Measurements from ENCODE around the gene ARHGAP31.

The ARHGAP31 gene

GRCh38 chr3:119437691-119438258, 143.6 kb downstream of the ARHGAP31 start:
- DNase-seq (ENCODE audit: low read depth, low spot score) = no peak

GRCh38 chr3:119443179-119443578, 149.0 kb downstream of the ARHGAP31 start:
- no peak for DNase-seq (ENCODE audit: low read depth, low spot score)

- DNase-seq (ENCODE audit: low read depth, low spot score) = no peak
These were observed 150.4 kb downstream of the ARHGAP31 start for GRCh38 chr3:119444590-119444989.

- DNase-seq (ENCODE audit: low read depth, low spot score) = no peak
These were observed 159.6 kb downstream of the ARHGAP31 start for GRCh38 chr3:119453822-119454221.

GRCh38 chr3:119456469-119456868, 162.3 kb downstream of the ARHGAP31 start:
- DNase-seq (ENCODE audit: low read depth, low spot score) = no peak

GRCh38 chr3:119457246-119457645, 163.1 kb downstream of the ARHGAP31 start:
- no peak for DNase-seq (ENCODE audit: low read depth, low spot score)

GRCh38 chr3:119463171-119464169, 169.3 kb downstream of the ARHGAP31 start, which contains the start of gene TMEM39A:
Gene TMEM39A, minus strand, starts transcription at chr3:119463615. Its CDS starts 1,541 bp downstream, at chr3:119462074.
- peak; percentile 100 for DNase-seq (ENCODE audit: low read depth, low spot score)

GRCh38 chr3:119468041-119468440, 173.9 kb downstream of the ARHGAP31 start:
- no peak for DNase-seq (ENCODE audit: low read depth, low spot score)

- no peak for DNase-seq (ENCODE audit: low read depth, low spot score)
These were observed 175.4 kb downstream of the ARHGAP31 start for GRCh38 chr3:119469418-119470189.

Data from astrocyte of the hippocampus (primary cell).